IMR-90 (cell line): Measurements from ENCODE around the gene CKAP2L.

Experiments
- POLR2A ChIP-seq: IDR thresholded peaks from 2 replicates; pipeline ENCODE4 v1.6.1; 2012; ENCODE audit warnings: mild to moderate bottlenecking, low read depth, low read length
- RAD21 ChIP-seq: IDR thresholded peaks from 2 replicates; pipeline ENCODE4 v1.6.1; 2012; ENCODE audit warnings: low read length, improper control_type of control experiment
- SMC3 ChIP-seq: fragments of 150-350 bp; IDR thresholded peaks from 2 replicates; pipeline ENCODE4 v1.6.1; 2016; ENCODE audit warnings: low read depth, mild to moderate bottlenecking, antibody characterized with exemption, low read length, moderate library complexity
- TF ChIP-seq, protein P1 (sequence below): conservative IDR thresholded peaks from 2 replicates; pipeline ENCODE4 v1.5.1; 2012; ENCODE audit warnings: mild to moderate bottlenecking, low read depth, low read length, improper control_type of control experiment

DNA sequence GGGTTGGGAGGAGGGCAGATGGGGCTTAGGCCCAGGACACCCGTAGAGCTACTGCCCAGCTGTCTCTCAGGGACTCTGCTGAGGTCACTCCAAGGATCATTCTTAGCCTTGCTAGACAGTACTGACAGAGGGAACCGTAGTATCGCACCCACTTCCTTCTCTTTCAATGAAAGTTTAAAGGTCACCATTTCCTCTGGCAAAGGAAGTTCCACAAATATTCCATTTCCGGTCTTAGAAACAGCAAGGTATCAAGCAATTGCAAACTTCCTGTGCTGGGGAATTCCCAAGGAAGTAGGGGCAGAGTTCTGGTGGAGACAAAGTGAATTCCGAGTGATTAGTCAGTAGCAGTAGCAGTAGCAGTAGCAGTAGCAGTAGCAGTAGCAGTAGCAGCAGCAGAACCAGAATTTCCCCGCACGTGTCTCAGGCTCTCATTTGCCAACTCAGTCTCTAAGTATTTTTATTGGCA is 47.5 kb upstream of the CKAP2L start:
- TF ChIP-seq, protein P1, sequence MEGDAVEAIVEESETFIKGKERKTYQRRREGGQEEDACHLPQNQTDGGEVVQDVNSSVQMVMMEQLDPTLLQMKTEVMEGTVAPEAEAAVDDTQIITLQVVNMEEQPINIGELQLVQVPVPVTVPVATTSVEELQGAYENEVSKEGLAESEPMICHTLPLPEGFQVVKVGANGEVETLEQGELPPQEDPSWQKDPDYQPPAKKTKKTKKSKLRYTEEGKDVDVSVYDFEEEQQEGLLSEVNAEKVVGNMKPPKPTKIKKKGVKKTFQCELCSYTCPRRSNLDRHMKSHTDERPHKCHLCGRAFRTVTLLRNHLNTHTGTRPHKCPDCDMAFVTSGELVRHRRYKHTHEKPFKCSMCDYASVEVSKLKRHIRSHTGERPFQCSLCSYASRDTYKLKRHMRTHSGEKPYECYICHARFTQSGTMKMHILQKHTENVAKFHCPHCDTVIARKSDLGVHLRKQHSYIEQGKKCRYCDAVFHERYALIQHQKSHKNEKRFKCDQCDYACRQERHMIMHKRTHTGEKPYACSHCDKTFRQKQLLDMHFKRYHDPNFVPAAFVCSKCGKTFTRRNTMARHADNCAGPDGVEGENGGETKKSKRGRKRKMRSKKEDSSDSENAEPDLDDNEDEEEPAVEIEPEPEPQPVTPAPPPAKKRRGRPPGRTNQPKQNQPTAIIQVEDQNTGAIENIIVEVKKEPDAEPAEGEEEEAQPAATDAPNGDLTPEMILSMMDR, result no peak
- TF ChIP-seq POLR2A (peak; percentile 48; the same call in 1 of the 2 replicates), SMC3 (no peak), RAD21 (no peak)
